EH (cell line): Measurements from ENCODE around the gene RASA3.
"Not testable (repeated sequence)": the region's sequence is repeated elsewhere in the genome, so short reads cannot be mapped to it uniquely, and the experiment has no call there.

Experiments
- DNase-seq: peaks from one replicate; pipeline ENCODE4 v3.0.0-alpha.2; 2015; ENCODE audit warnings: low read depth

RASA3 gene, protein sequence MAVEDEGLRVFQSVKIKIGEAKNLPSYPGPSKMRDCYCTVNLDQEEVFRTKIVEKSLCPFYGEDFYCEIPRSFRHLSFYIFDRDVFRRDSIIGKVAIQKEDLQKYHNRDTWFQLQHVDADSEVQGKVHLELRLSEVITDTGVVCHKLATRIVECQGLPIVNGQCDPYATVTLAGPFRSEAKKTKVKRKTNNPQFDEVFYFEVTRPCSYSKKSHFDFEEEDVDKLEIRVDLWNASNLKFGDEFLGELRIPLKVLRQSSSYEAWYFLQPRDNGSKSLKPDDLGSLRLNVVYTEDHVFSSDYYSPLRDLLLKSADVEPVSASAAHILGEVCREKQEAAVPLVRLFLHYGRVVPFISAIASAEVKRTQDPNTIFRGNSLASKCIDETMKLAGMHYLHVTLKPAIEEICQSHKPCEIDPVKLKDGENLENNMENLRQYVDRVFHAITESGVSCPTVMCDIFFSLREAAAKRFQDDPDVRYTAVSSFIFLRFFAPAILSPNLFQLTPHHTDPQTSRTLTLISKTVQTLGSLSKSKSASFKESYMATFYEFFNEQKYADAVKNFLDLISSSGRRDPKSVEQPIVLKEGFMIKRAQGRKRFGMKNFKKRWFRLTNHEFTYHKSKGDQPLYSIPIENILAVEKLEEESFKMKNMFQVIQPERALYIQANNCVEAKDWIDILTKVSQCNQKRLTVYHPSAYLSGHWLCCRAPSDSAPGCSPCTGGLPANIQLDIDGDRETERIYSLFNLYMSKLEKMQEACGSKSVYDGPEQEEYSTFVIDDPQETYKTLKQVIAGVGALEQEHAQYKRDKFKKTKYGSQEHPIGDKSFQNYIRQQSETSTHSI

GRCh38 chr13:114132419-114133121, at the start of gene RASA3:
Gene RASA3, minus strand, starts transcription at chr13:114132623. Its CDS starts 134 bp downstream, at chr13:114132489.
- DNase-seq = peak; percentile 84

GRCh38 chr13:114179087-114179658, 46.8 kb upstream of the RASA3 start, which contains the start of gene CFAP97D2:
Gene CFAP97D2, plus strand, starts transcription at chr13:114179257. Its CDS starts 74 bp downstream, at chr13:114179331.
- no peak for DNase-seq

DNA sequence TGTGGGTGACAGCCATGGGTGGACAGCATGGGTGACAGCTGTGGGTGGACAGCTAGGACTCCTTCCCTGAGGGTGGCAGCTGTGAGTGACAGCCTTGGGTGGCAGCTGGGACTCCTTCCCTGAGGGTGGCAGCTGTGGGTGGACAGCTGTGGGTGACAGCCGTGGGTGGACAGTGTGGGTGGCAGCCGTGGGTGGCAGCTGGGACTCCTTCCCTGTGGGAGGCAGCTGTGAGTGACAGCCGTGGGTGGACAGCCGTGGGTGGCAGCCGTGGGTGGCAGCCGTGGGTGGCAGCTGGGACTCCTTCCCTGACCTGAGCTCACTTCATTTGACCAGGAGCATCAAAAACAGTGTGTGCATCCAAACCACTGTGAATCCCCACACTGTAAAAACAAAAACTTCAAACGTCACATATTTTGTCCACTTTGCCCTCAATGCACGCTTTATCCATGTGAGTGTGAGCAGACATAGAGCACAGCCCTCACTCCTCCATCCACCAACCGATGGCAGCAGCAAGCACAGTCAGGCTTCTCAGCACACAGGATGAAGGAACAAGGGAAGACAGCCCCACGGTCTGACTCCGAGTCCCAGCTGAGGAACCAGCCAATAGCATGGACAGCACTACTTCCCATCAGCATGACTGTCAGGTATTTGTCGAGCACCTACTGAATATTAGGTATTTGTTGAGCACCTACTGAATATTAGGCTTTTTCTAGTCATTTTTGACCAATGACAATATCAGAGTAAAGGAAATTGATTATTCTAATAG, 45.0 kb upstream of the RASA3 start:
- no peak for DNase-seq

DNA sequence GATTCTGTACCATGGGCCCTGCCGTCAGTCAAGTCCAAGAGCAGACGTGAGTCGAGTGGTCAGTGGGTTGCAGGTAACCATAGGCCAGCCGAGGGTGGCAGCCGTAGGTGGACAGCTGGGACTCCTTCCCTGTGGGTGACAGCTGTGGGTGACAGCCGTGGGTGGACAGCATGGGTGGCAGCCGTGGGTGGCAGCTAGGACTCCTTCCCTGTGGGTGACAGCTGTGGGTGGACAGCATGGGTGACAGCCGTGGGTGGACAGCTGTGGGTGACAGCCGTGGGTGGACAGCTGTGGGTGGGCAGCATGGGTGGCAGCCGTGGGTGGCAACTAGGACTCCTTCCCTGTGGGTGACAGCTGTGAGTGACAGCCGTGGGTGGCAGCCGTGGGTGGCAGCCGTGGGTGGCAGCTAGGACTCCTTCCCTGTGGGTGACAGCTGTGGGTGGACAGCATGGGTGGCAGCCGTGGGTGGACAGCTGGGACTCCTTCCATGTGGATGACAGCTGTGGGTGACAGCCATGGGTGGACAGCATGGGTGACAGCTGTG, 44.0 kb upstream of the RASA3 start:
- not testable (repeated sequence) for DNase-seq

DNA sequence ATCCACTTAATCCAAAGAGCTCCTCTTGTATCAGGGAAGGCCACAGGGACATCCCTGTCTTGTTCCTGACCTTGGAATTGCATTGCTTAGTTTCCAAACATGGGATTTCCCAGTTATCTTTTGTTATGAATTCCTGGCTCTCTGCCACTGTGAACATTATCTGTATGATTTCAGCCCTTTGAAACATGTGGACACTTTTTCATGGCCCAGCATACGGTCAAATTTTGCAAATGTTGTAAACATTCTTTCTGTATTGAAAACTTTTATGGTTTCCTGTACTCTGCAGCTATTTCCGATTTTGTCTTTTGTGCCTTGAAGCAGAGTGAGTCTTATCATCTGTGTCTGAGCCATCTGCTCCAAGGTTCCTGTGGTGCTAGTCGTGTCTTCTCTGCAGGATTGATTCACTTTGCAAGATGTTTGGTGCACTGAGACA, 42.1 kb upstream of the RASA3 start:
- peak; percentile 6 for DNase-seq

- DNase-seq = peak; percentile 9
These were observed 41.3 kb upstream of the RASA3 start for GRCh38 chr13:114173745-114174144.

DNA sequence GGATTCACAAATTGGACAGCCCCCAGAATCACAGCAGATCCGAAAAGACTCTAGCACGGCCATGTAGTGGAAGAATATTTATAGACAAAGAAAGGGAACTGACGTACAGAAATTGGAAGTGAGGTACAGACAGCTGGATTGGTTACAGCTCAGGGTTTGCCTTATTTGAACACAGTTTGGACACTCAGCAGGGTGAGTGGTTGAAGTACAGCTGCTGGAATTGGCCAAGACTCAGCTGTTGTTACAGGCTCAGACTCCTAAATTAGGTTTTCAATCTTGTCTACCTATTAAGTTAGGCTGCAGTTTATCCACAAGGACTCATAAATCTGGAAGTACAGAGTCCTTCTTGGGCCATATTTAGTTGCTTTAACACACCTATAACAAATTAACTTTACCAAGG, 40.8 kb upstream of the RASA3 start:
- no peak for DNase-seq

GRCh38 chr13:114167885-114168284, 35.5 kb upstream of the RASA3 start:
- no peak for DNase-seq

DNA sequence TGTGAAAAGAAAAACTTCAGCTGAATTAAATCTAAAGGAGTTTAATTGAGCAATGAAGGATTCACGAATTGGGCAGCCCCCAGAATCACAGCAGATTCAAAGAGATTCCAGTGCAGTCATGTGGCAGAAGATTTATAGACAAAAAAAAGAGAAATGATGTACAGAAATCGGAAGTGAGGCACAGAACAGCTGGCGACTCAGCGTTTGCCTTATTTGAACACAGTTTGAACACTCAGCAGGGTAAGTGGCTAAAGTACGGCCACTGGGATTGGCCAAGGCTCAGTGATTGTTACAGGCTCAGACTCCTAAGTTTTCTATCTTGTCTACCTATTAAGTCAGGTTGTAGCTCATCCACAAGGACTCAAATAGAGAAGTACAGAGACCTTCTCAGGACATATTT, 35.0 kb upstream of the RASA3 start:
- DNase-seq = peak; percentile 54

DNA sequence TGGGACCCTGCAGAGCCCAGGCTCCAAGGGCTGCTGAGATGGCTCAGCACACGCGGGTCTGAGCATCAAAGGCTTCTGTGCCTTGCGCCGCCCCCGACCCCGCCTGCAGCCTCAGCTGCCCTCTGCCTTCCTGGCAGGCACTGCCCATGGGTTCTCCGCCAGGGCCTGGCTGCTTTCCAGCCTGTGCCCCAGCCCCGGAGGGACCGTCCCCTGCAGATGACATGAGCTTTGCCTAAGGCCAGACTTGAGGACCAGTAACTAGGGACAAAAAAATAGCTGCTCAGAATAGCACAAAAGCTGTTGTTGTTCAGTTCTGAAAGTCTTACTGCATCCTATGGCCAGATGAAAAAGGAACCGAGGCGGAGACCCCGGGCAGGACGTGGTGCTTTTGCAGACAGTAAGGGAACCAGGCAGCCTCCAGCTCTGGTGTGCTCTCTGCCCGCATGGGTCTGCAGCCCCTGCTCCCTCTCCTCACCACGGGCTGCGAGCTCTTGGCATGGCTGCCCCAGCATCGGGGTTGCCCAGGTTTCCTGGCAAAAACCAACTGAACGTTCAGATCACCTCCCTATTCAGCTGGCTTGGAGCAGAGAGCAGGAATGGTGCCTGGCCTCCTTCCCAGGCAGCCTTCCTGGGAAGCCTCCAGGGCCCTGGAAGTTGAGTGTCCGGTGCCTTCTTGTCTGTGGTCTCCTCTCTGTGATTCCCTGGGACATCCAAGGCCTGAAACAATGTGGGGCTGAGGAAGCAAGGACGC, 34.1 kb upstream of the RASA3 start:
- DNase-seq = no peak

DNA sequence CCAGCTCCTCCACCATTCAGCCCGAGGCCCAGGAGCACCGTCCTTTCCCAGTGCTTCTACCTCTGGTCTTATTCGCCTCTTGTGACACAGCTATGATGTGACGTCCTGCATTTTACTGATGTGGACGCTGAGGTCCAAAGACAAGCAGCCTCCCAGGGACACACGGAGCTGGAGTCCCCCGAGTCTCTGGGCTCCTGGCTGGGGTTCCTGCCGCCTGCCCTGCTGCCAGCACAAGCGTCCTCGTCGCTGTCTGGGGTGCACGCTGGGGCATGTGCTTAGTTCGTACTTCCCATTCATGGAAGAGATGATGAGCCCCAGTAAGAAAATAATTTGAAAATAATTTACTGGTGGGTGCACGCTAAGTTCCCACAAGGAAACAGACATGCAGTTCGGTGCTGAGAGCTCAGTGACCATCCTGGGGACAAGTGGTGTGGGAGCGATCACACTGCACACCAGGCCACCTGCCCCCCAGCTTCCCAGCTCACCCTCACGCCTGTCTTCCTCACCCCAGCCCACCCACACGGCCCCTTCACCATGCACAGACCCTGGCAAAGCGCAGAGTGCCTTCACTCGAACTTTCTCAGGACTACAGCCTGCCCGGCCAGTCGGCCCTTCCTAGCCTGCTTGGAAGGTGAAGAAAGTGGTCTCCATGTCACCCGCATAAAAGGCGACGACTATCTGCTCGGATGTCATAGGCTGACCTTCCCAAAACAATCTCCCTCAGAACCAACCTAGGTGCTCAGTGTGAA, 32.4 kb upstream of the RASA3 start:
- DNase-seq = no peak

GRCh38 chr13:114164053-114164452, 31.6 kb upstream of the RASA3 start:
- no peak for DNase-seq

GRCh38 chr13:114162533-114162922, 30.1 kb upstream of the RASA3 start:
- no peak for DNase-seq

GRCh38 chr13:114161644-114162532, 29.5 kb upstream of the RASA3 start:
- peak; percentile 59 for DNase-seq

- no peak for DNase-seq
These were observed 28.7 kb upstream of the RASA3 start for GRCh38 chr13:114161028-114161556.

DNA sequence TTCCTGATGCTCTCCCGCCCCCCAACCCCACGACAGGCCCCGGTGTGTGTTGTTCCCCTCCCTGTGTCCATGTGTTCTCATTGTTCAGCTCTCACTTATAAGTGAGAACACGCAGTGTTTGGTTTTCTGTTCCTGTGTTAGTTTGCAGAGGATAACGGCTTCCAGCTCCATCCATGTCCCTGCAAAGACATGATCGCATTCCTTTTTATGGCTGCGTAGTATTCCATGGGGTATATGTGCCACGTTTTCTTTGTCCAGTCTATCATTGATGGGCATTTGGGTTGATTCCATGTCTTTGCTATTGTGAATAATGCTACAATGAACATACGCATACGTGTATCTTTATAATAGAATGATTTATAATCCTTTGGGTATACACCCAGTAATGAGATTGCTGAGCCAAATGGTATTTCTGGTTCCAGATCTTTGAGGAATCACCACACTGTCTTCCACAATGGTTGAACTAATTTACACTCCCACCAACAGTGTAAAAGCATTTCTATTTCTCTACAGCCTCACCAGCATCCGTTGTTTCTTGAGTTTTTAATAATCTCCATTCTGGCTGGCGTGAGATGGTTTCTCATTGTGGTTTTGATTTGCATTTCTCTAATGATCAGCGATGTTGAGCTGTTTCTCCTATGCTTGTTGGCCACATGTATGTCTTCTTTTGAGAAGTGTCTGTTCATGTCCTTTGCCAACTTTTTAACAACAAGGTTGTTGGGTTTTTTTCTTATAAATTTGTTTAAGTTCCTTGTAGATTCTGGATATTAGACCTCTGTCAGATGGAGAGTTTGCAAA, 26.6 kb upstream of the RASA3 start:
- DNase-seq = not testable (repeated sequence)

- no peak for DNase-seq
These were observed 25.6 kb upstream of the RASA3 start for GRCh38 chr13:114157869-114158495.
